Measurements from ENCODE around the gene TCF25. TPM values are rescaled to one million over a fixed set of nuclear protein-coding genes. Genes with fewer than 3 reads are reported as not detected.
"Not testable (repeated sequence)": the region's sequence is repeated elsewhere in the genome, so short reads cannot be mapped to it uniquely, and the experiment has no call there.

TCF25 gene
- total RNA-seq = 83.8 TPM

DNA sequence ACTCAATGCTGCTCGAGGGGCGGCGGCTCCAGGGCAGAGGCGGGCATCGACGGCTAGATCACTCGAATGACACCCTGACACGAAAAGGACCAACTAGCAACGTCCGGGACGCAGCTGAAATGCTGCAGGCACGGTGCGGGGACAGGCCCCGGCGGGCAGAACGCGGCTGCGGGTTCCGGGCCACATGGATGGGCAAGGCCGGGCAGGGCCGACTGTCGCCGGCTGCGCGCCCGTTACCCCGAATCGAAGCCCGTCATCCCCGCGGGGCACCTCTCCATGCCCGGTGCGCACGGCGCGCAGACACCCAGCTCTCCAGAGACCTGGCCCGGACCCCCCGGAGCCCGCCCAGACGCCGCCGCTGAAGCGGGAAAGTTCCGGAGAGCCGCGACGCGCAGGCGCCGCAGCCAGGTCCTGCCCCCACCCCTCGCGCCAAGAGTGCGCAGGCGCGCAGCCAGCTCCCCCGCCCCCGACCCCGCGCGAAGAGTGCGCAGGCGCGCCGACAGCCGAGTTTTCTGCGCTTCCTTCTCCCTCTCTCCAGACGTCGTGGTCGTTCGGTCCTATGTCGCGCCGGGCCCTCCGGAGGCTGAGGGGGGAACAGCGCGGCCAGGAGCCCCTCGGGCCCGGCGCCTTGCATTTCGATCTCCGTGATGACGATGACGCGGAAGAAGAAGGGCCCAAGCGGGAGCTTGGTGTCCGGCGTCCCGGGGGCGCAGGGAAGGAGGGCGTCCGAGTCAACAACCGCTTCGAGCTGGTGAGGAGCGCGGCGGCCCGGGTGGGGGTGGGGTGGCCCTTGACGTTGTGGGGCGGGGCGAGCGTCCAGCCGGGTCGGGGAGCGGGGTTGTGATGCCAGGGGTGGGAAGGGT, at the start of gene TCF25:
TCF25 (plus strand) TSS at position 484 of the 863 bp plus-strand sequence; CDS start at position 560, 76 bp downstream.
- ATAC-seq (peak; percentile 69), DNase-seq (ENCODE audit: low spot score) (peak; percentile 83)

DNA sequence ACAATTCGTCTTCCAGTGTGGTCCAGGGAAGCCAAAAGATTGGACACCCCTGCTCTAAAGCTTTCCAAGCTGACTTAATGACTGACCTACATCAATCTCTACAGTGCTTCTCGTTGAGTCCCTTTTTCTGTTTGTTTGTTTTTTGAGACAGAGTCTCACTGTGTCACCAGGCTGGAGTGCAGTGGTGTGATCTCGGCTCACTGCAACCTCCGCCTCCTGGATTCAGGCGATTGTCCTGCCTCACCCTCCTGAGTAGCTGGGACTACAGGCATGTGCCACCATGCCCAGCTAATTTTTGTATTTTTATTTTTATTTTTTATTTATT, 49.6 kb upstream of the TCF25 start:
- not testable (repeated sequence) for DNase-seq (ENCODE audit: low spot score); ATAC-seq

- DNase-seq (ENCODE audit: low spot score) (no peak), ATAC-seq (no peak)
Measured at GRCh38 chr16:89826531-89827382, 46.6 kb upstream of the TCF25 start.

- ATAC-seq (peak; percentile 82), DNase-seq (ENCODE audit: low spot score) (peak; percentile 86)
Measured at GRCh38 chr16:89827383-89828198, 45.8 kb upstream of the TCF25 start.

GRCh38 chr16:89828199-89828869, 45.1 kb upstream of the TCF25 start, which contains the start of gene SPIRE2:
SPIRE2 (plus strand) TSS chr16:89828475; CDS start chr16:89828551, 76 bp downstream.
- ATAC-seq = peak; percentile 82
- peak; percentile 76 for DNase-seq (ENCODE audit: low spot score)

DNA sequence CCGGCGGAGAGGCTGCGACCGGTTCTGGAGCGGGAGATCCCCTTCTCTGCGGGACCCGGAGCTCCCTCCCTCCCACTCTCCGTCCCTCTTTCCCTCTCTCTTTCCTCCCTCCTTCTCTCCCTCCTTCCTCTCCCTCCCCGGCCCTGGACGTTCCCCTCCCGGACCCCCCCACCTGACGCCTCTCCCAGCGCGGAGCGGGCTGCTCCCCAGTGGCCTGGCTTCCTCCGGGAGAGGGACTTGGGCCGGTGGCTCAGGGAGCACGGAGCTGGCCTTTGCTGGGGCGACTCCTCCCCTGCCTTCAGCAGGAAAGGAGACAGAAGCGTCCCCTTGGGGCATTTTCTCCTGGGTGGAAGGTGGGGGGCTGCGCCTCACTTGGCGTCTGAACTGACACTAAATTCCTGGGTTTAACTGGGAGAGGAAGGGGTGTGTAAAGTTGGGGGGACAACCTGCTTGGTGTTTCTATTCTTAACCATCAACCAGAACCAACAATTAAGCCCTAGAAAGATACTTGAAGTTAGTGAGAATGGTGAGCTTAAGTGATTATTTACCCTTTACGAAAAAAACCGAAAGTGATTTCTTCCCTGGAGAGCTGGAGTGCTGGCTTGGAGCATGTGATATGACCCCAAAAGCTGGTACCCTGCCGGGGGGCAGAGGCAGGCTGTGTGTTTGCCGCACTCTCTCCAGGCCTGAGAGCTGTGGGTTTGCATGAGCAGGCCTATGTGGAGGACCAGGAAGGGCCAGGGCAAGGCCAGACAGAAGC, 44.3 kb upstream of the TCF25 start:
- peak; percentile 2 for ATAC-seq

DNA sequence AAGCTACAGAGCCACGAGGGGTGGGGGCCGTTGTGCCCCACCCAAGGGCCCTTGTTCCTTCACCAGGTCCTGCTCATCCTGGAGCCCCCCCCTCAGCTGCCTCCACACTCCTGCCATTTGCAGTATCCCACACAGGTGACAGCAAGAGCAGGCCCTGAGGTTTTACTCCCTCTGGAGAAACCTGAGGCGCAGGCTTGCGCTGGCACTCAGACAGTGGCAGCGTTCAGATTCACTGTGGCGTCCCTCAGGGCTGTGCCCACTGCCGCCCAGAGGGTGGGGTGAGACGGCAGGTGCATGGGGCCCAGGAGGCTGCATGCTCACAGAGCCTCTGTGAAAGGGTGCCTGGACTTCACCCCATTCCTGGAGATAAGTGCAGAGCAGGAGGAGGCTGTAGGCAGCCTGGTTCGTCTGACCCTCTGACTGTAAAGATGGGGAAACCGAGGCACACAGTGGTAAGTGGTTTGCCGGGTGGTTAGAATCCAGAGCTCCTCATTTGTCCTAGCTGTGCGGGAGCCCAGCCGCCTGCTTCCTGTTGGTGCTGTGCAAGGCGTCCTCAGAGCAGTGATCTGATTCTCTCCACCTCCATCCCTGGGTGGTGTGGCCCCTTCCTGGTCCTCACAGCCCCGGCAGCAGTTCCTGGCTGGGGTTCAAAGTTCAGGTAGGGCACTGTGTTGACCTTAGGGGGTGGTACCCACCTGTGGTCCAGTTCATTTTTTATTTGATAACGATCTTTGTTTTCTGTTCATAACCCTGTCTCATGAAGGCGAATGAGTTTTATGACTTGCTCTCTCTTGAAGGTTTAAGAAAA, 43.6 kb upstream of the TCF25 start:
- no peak for DNase-seq (ENCODE audit: low spot score)
- no peak for ATAC-seq

More for the DNA sequence above, 44.3 kb upstream of the TCF25 start:
- no peak for DNase-seq (ENCODE audit: low spot score)

GRCh38 chr16:89831810-89832328, 41.5 kb upstream of the TCF25 start:
- no peak for DNase-seq (ENCODE audit: low spot score)
- ATAC-seq = no peak

GRCh38 chr16:89833664-89834363, 39.6 kb upstream of the TCF25 start:
- ATAC-seq; DNase-seq (ENCODE audit: low spot score): not testable (repeated sequence)

DNA sequence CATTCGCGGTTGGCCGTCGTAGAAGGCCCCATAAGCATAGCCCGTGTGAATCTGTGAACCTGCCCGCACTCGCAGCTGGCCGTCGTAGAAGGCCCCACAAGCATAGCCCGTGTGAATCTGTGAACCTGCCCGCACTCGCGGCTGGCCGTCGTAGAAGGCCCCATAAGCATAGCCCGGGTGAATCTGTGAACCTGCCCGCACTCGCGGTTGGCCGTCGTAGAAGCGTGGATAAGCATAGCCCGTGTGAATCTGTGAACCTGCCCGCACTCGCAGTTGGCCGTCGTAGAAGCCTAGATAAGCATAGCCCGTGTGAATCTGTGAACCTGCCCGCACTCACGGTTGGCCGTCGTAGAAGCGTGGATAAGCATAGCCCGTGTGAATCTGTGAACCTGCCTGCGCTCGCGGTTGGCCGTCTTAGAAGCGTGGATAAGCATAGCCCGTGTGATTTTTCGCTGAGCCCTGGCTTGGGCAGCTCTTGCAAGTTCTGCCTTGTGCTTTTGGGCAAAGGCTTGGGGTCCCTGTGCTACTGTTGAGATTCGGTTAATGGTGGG, 38.5 kb upstream of the TCF25 start:
- not testable (repeated sequence) for ATAC-seq; DNase-seq (ENCODE audit: low spot score)

- DNase-seq (ENCODE audit: low spot score); ATAC-seq: not testable (repeated sequence)
Measured at GRCh38 chr16:89836484-89836883, 36.9 kb upstream of the TCF25 start.

GRCh38 chr16:89837014-89837546, 36.3 kb upstream of the TCF25 start:
- DNase-seq (ENCODE audit: low spot score) (no peak), ATAC-seq (peak; percentile 40)

DNA sequence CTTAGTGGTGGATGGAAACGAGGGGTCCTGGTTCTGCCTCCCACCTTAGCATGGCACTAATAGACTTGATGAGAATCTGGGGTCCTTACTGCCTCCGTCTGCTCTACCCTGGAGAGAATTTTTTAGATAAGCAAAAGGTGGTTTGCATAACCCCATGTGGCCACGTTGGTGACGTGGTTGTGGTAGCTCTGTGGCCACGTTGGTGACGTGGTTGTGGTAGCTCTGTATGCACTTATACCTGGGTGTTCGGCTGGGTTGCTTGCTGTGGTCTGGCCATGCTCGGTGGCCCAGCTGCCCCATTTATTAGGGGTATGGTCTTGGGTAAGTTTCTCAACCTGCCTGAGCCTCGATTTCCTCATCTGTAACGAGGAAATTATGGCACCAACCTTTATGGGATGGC, 32.1 kb upstream of the TCF25 start:
- DNase-seq (ENCODE audit: low spot score) = no peak
- no peak for ATAC-seq

DNA sequence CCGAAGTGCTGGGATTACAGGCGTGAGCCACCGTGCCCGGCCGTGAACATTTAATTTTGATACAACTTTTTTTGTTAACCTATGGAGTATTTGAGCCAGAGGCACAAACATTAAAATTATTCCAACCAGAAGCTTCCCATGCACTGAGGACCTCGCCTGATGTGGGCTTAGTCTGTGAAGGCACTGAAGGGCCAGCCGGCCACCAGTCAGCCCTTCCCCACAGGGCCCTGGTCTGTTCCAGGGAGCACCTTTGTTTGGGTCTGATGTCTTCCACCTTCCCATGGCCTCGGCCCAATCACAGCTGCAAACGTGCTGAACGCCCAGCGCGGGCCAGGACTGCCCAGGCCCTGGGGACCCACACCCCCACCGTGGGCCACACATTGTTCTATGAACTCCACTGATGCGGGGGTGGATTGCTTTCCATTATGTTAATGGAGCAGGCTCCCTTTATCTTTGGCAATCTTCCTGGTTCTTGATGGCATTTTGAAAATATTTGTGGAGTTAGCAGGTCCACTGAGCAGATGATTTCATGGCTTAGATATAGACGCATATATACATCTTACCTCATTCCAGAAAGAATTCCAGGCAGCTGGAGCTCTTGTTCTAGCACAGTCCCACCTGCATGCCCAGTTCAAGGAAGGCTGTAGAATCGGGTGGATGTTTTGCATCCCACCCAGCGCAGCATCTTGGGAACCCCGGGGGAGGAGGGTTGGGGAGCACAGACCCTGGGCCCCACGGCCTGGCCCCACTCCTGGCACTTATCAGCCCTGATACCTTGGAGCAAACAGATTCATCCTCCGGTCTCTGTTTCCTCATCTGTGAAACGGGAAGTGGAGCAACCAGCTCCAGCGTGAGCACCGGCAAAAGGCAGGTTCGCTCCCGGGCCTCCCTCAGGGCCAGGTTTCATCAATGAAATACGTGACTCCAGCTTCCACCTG, 30.7 kb upstream of the TCF25 start:
- no peak for DNase-seq (ENCODE audit: low spot score)

GRCh38 chr16:89843409-89844350, 29.7 kb upstream of the TCF25 start:
- ATAC-seq (peak; percentile 62), DNase-seq (ENCODE audit: low spot score) (no peak)

More for the DNA sequence above, 30.7 kb upstream of the TCF25 start:
- no peak for ATAC-seq

All from left lobe of liver (tissue), 2 donors.